Adrenal gland (tissue), 12 donors: ENCODE results near the gene HNF4A. TPM values are rescaled to one million over a fixed set of nuclear protein-coding genes. Genes with fewer than 3 reads are reported as not detected.

Experiments
- DNase-seq, 7 donors: peaks; one replicate each; pipeline ENCODE4 v3.0.0-alpha.2; 2019 to 2020
- H3K27ac ChIP-seq, 5 donors: fragments of 200-600 bp; sonication (generic) in 4 of 5; 1 replicate in 3 of 5; 2 replicates in 2 of 5; pipeline versions ENCODE4 v1.5.1 to v1.8.0; 2016 to 2020; ENCODE audit warnings: mild to moderate bottlenecking in 1 of 5
- H3K27me3 ChIP-seq: fragments of 200-600 bp; 2 replicates; pipeline ENCODE4 v1.8.0; 2021
- H3K36me3 ChIP-seq, 2 donors: fragments of 200-600 bp; replicated peaks in 1 of 2; 1 replicate in 1 of 2; 2 replicates in 1 of 2; pipeline versions ENCODE4 v1.5.1 to v1.8.0; 2018 to 2022
- H3K4me1 ChIP-seq, 2 donors: fragments of 200-600 bp; replicated peaks in 1 of 2; 1 replicate in 1 of 2; 2 replicates in 1 of 2; pipeline versions ENCODE4 v1.5.1 to v1.8.0; 2018 to 2021
- H3K4me3 ChIP-seq, 4 donors: fragments of 200-600 bp; sonication (generic) in 3 of 4; one replicate each; pipeline ENCODE4 v1.5.1; 2016 to 2018
- H3K9me3 ChIP-seq, 3 donors: fragments of 200-600 bp; sonication (generic) in 1 of 3; replicated peaks in 1 of 3; 1 replicate in 2 of 3; 2 replicates in 1 of 3; pipeline versions ENCODE4 v1.5.1 to v1.8.0; 2016 to 2021
- POLR2A ChIP-seq, 2 donors: fragments of 450-650 bp; IDR thresholded peaks; one replicate each; pipeline ENCODE4 v1.6.1; 2017; ENCODE audit warnings: antibody characterized with exemption in 2 of 2, mild to moderate bottlenecking in 2 of 2, moderate library complexity in 1 of 2
- WGBS, 4 donors: extraction: QIAGEN DNeasy Blood & Tissue Kit in 2 of 4; methylation state at CpG; one replicate each; pipeline versions ENCODE4 v1.1.5 to v1.1.7; 2013 to 2017; 5-methylcytosine and 5-hydroxymethylcytosine counted together
- intact Hi-C, 2 donors: fragments of 100-400 bp; cut with DNase I; formaldehyde crosslinking; loops; one replicate each; pipeline versions ENCODE4 v1.14.1 to v1.15.0; 2022 to 2023
- polyA plus RNA-seq, 3 donors: library from polyadenylated mRNA; stranded (reverse); fragments of 200-250 nt in 2 of 3; fragments of 350-450 nt in 1 of 3; fragmentation: Illumina TruSeq in 1 of 3; extraction: RNeasy Lipid Tissue Mini Kit (QIAGEN cat#74804) in 1 of 3; gene quantifications; one replicate each; pipeline ENCODE4 v1.2.3, GENCODE V29; 2013 to 2014
- total RNA-seq, 9 donors: library from RNA; depleted of rRNA in 4 of 9; stranded (reverse); fragments of >200 nt in 4 of 9; fragments of 120-200 nt in 1 of 9; fragmentation: NEBNext Ultra II Directional in 1 of 9; extraction: Animal tissue kit (Norgen Biotek cat#: 25700) in 1 of 9; gene quantifications; one replicate each; pipeline versions ENCODE4 v1.1.0 to v1.2.4, GENCODE V29; 2013 to 2023
- TF ChIP-seq, protein P1 (sequence below), 6 experiments: fragments of 450-650 bp in 4 of 6; fragments of 200-600 bp in 2 of 6; sonication (generic) in 1 of 6; IDR thresholded peaks; 1 replicate in 5 of 6; 2 replicates in 1 of 6; pipeline versions ENCODE4 v1.5.1 to v1.8.0; 2016 to 2021; ENCODE audit warnings: antibody characterized with exemption in 6 of 6, mild to moderate bottlenecking in 2 of 6, moderate library complexity in 1 of 6
- donor health status: healthy with polysubstance abuse.
- donor health status: Bipolar disorder and iron deficiency.
- donor health status: DM: yes; HTN: yes; CAD: no.
- donor health status: DM: no; HTN: no; CAD: no.
- donor health status: DM: no; HTN: no; CAD: no.
- donor health status: DM: yes; HTN: yes; CAD: no.

The HNF4A gene
- total and polyA plus RNA-seq, 12 donors, result 0.06 to 0.78 (median 0.13) TPM; not detected in 2

DNA sequence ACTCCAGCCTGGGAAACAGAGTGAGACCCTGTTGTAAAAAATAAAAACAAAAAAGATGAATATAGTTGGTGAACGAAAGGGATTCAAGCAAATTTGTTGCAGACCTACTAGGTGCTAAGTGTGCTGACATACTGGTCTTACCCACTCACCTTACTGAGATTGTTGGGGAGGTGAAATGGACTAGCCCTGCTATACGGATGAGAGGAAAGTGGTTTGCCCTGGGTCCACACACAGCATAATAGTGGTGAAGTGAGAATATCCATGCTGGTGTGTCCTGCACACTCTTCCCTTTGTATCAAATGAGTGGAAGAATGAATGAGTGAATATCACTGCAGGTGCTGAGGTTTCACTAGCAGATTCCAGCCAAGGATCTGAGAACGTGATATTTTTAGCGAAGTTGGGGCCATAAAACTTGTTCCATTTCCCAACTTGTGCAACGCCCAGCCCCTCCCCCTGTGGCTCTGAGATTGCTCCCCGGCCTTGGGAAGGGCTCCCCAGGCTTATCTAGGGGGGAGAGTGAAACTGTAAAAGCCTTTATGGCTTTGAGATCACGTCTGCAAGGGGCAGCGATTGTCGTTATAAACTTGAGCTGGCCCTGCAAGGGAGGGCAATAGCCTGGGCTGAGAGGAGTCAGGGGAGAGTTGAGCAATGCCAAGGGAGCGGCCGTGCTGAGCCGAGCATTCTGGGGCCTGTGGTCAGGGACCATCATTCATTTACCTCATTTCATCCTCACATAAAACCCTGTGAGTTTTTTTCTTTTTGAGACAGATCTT, 87.0 kb downstream of the HNF4A start:
- Histone ChIP-seq H3K4me1 (peaks cover 0 to 9% of the 10 kb centered on the region in 2 donors), H3K9me3 (no peaks in the 10 kb centered on the region), H3K4me3 (no peak overlapping the region), H3K27ac (peak overlapping the region in 2 of 5 donors; percentile 15 to 26), H3K36me3 (no peaks in the 10 kb centered on the region), H3K27me3 (no peaks in the 10 kb centered on the region)
- 29 to 37% (median 31%) methylated on average over 7 to 12 of the region's 12 CpGs for WGBS, 4 donors
- DNase-seq, result peak; percentile 35 to 76 (median 60)
- TF ChIP-seq, protein P1, sequence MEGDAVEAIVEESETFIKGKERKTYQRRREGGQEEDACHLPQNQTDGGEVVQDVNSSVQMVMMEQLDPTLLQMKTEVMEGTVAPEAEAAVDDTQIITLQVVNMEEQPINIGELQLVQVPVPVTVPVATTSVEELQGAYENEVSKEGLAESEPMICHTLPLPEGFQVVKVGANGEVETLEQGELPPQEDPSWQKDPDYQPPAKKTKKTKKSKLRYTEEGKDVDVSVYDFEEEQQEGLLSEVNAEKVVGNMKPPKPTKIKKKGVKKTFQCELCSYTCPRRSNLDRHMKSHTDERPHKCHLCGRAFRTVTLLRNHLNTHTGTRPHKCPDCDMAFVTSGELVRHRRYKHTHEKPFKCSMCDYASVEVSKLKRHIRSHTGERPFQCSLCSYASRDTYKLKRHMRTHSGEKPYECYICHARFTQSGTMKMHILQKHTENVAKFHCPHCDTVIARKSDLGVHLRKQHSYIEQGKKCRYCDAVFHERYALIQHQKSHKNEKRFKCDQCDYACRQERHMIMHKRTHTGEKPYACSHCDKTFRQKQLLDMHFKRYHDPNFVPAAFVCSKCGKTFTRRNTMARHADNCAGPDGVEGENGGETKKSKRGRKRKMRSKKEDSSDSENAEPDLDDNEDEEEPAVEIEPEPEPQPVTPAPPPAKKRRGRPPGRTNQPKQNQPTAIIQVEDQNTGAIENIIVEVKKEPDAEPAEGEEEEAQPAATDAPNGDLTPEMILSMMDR (IDR thresholded peaks at IDR 0.05), result no peak
- TF ChIP-seq POLR2A (IDR thresholded peaks at IDR 0.05), result no peak
- intact Hi-C loops, result no loop called here

DNA sequence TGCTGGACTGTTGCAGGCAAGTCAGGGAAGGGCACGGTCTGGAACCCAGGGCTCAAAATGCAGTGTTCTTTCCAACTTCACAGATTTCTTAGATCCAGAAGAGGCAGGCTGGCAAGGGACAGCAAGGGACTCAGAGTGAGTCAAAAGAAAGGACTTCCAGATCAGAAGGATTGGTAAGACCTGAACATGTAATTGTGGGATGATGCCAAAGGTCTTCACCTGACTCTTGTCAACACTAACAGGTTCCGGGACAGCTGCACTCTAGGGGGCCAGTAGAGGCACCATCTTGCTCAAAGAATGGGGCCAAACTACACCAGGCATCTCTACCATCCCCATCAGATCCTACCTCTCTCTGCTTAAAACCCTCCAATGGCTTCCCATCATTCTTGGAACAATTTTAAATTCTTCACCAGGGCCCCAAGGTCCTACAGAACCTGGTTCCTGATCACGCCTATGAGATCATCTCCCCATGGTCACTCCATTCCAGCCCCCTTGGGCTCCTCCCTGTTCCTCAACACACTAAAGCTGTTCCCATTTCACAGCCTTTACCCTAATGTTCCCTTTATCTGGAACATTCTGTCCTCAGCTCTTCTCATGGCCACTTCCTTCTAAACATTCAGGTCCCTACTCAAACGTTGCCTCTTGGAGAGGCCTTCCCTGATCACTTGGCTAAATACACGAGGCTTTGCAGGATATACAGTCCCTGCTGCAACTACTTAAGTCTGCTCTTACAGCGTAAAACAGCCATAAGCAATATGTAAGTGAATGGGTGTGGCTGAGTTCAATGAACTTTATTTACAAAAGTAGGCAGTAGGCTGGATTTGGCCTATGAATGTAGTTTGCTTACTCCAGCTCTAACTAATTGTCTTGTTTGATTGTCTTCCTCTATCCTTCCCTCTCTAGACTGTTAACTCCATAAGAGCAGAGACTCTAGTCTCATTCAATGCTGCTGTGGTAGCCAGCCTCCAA, 90.5 kb downstream of the HNF4A start:
- Histone ChIP-seq H3K4me3 (no peak overlapping the region), H3K36me3 (no peaks in the 10 kb centered on the region), H3K9me3 (no peaks in the 10 kb centered on the region), H3K4me1 (peaks cover 0 to 9% of the 10 kb centered on the region in 2 donors), H3K27ac (no peak overlapping the region), H3K27me3 (no peaks in the 10 kb centered on the region)
- TF ChIP-seq, protein P1 (IDR thresholded peaks at IDR 0.05), result no peak
- no peak for TF ChIP-seq POLR2A (IDR thresholded peaks at IDR 0.05)
- WGBS, 4 donors, result 79 to 83% (median 81%) methylated on average over 6 of the region's 6 CpGs
- no peak for DNase-seq
- intact Hi-C loops, result no loop called here

DNA sequence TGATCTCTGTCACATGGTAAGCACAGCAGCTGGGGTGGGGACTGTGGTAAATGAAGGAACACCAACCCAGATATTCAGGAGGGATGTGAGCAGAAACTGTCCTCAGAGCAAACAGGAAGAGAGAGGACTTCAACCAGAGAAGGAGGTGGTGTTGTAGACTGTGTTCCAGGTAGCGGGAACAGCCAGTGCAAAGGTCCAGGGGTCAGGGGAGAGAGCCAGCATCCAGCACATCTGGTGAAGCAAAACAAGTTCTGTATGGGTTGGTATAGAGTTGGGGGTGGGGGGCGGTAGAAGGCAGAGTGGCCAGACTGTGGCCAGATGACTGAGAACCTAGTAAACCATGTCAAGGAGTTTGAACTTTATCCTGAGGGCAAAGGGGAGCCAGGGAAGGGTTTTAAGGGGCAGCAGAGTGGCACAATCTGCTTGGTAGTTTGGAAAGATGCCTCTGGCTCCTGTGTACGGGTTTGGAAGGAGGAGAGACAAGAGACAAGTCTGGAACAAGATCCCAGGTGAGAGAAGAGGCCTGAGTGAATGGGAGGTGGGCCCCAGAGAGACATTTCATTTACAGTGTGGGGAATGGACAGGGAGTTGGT, 92.4 kb downstream of the HNF4A start:
- WGBS, 4 donors, result 78 to 92% (median 91%) methylated on average over 3 of the region's 3 CpGs
- Histone ChIP-seq H3K36me3 (no peaks in the 10 kb centered on the region), H3K9me3 (no peaks in the 10 kb centered on the region), H3K27ac (no peak overlapping the region), H3K4me1 (peaks cover 0 to 3% of the 10 kb centered on the region in 2 donors), H3K4me3 (no peak overlapping the region), H3K27me3 (no peaks in the 10 kb centered on the region)
- TF ChIP-seq POLR2A (IDR thresholded peaks at IDR 0.05), result no peak
- TF ChIP-seq, protein P1 (IDR thresholded peaks at IDR 0.05), result no peak
- no peak for DNase-seq
- intact Hi-C loops, result no loop called here
